Activated naive CD8-positive, alpha-beta T cell (primary cell): ENCODE data around the gene SPDYE1.
"Not testable (repeated sequence)": the region's sequence is repeated elsewhere in the genome, so short reads cannot be mapped to it uniquely, and the experiment has no call there.

ENCODE experiments used
- H3K27ac Mint-ChIP-seq: one replicate; pipeline ENCODE4 v1.8.0; 2021; ENCODE audit warnings: mixed read lengths
- H3K27me3 Mint-ChIP-seq: one replicate; pipeline ENCODE4 v1.8.0; 2021; ENCODE audit warnings: mixed read lengths
- H3K36me3 Mint-ChIP-seq: one replicate; pipeline ENCODE4 v1.8.0; 2021; ENCODE audit warnings: mixed read lengths
- H3K4me1 Mint-ChIP-seq: one replicate; pipeline ENCODE4 v1.8.0; 2021; ENCODE audit warnings: low read depth, mixed read lengths
- H3K4me3 Mint-ChIP-seq: one replicate; pipeline ENCODE4 v1.8.0; 2021; ENCODE audit warnings: mild to moderate bottlenecking, mixed read lengths
- H3K9me3 Mint-ChIP-seq: one replicate; pipeline ENCODE4 v1.8.0; 2021; ENCODE audit warnings: low read depth, mixed read lengths

The SPDYE1 gene

DNA sequence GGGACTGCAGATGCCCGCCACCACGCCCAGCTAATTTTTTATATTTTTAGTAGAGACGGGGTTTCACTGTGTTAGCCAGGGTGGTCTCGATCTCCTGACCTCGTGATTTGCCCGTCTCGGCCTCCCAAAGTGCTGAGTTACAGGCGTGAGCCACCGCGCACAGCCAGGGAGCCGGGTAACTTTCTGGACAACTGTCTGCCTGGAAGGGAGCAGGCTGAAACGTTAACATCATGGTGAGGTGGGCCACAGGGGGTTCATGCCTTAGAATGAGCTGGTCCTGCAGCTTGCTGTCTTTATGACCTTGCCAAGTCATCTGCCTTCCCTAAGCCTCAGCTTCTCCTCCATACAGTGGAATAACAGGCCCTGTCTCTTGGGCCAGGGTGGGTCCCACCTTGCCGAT is 33.6 kb downstream of the SPDYE1 start:
- not testable (repeated sequence) for H3K4me1 Mint-ChIP-seq, H3K9me3 Mint-ChIP-seq, H3K27ac Mint-ChIP-seq, H3K36me3 Mint-ChIP-seq, H3K4me3 Mint-ChIP-seq, H3K27me3 Mint-ChIP-seq

DNA sequence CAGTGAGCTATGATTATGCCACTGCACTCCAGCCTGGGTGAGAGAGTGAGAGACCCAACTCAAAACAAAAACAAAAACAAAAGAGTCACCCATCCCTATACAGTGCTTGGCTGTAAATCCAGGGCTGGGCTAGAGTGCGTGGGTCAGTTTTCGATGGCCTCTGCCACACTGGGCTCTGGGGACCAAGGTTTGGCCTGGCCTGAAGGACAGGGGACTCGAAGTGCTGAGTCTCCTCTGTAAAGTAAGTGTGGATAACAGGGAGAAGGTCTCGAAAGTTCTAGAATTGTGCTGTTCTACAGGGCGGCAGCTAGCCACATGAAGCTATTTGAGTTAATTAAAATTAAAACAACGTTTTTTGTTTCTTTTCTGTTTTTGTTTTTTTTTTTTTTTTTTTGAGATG is 34.3 kb downstream of the SPDYE1 start:
- not testable (repeated sequence) for H3K27me3 Mint-ChIP-seq, H3K36me3 Mint-ChIP-seq, H3K4me1 Mint-ChIP-seq, H3K27ac Mint-ChIP-seq, H3K9me3 Mint-ChIP-seq, H3K4me3 Mint-ChIP-seq

DNA sequence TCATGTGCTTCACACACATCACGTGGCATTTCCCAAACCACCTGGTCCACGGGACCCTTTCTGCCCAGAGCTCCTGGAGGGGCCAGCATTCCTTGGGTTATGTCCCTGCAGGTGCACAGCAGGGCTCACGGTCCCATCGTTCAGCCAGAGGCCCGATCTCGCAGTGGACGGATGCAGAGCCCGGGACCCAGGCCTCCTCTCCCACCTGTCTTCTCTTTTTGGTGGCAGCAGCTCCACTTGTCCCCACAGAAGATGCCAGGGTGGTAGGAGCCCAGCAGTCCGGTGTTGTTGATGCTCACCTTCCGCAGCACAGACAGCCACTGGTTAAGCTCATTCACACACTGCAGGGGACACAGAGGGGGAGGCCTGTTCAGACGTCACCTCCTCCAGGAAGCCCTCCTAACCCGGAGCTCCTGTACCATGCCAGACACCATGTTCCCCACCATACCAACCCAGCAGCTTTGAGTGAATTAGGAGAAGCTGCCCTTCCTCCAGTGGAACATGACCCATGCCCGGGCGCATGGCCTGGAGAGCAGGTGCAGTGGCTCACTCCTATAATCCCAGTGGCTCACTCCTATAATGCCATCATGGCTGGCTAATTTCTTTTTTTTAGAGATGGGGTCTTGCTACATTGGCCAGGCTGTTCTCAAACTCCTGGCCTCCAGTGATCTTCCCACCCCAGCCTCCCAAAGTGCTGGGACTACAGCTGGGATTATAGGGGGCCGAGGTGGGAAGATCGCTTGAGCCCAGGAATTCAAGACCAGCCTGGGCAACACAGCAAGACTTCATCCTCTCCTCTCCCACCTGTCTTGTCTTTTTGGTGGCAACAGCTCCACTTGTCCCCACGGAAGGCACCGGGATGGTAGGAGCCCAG is 36.5 kb downstream of the SPDYE1 start:
- not testable (repeated sequence) for H3K36me3 Mint-ChIP-seq, H3K9me3 Mint-ChIP-seq, H3K4me1 Mint-ChIP-seq, H3K27ac Mint-ChIP-seq, H3K27me3 Mint-ChIP-seq, H3K4me3 Mint-ChIP-seq

DNA sequence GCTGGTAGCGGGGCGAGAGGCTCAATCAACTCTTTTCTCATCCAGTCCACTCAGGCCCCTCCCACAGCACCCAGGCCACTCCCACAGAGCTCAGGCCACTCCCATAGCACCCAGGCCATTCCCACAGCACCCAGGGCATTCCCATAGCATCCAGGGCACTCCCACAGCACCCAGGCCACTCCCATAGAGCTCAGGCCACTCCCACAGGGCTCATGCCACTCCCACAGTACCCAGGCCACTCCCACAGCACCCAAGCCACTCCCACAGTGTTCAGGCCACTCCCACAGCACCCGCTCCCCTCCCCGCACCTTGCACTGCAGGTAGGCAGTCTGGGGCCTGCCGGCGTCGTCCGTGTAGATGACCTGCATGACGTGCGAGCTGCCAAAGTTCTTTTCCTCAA is 38.7 kb downstream of the SPDYE1 start:
- H3K27ac Mint-ChIP-seq = not testable (repeated sequence)

DNA sequence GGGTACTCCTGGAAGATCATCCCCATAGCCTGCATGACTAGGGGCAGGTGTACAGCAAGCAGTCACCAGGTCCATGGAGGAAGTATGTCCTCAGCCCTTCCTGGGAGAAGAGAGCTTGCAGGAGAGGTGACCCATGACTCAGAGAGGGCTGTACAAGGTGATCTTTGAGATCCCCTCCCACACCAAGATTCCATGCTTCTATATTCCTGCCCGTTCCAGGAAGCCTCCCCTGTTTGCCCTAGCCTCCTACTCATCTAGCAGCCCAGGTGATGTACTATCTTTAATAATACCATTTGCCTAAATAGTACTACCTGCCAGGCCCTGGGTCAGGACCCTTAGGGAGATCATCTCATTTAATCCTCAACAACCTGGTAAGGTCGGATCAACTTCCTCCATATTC is 40.3 kb downstream of the SPDYE1 start:
- H3K9me3 Mint-ChIP-seq, H3K4me3 Mint-ChIP-seq, H3K27me3 Mint-ChIP-seq, H3K27ac Mint-ChIP-seq, H3K36me3 Mint-ChIP-seq: not testable (repeated sequence)
- peaks cover 12% of the 10 kb centered on the region for H3K4me1 Mint-ChIP-seq

More for the DNA sequence above, 38.7 kb downstream of the SPDYE1 start:
- not testable (repeated sequence) for H3K27me3 Mint-ChIP-seq, H3K4me1 Mint-ChIP-seq, H3K9me3 Mint-ChIP-seq, H3K36me3 Mint-ChIP-seq, H3K4me3 Mint-ChIP-seq

DNA sequence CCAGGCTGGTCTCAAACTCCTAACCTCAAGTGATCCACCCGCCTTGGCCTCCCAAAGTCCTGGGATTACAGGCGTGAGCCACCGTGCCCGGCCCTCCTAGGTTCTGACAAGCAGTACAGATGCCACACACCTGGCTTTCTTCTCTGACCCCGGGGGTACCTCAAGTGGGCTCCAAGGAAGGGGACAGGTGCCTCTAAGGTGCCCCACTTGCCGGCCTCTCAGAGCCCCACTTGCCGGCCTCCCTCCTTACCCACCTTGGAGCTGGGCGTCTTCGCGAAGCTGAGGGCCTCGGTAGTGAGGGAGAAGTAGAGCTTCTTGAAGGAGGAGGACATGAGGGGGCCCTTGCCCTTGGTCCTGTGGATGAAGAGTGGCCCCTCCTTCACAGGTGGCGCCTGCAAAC is 40.9 kb downstream of the SPDYE1 start:
- peaks cover 12% of the 10 kb centered on the region for H3K4me1 Mint-ChIP-seq
- not testable (repeated sequence) for H3K27ac Mint-ChIP-seq, H3K4me3 Mint-ChIP-seq, H3K27me3 Mint-ChIP-seq, H3K36me3 Mint-ChIP-seq, H3K9me3 Mint-ChIP-seq

DNA sequence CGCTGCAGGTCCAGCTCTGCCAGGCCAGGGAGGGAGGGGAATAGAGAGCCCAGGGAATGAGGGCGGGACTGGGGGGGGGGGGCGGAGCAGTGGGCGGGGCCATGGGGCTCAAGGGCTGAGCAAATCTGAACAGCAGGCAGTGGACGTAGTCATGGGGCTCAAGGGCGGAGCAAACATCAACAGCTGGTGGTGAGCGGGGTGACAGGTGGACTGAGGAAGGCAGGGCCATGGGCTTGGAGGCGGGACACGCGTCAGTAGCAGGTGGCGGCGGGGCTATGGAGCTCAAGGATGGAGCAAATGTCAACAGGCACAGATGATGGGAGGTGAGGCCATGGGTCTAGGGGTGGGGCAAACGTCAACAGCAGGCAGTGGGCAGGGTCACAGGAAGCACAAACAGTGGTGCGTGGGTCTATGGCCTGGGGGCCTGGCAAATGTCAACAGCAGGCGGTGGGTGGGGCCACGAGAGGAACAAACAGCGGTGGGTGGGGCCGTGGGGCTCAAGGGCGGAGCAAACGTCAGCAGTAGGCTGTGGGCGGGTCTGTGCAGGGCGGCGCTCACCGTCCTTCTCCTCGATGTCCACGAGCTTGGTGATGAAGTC is 41.4 kb downstream of the SPDYE1 start:
- not testable (repeated sequence) for H3K36me3 Mint-ChIP-seq, H3K27me3 Mint-ChIP-seq, H3K9me3 Mint-ChIP-seq
- peaks cover 17% of the 10 kb centered on the region for H3K4me1 Mint-ChIP-seq
- H3K27ac Mint-ChIP-seq = peak overlapping the region; percentile 19
- peak overlapping the region; percentile 48 for H3K4me3 Mint-ChIP-seq

DNA sequence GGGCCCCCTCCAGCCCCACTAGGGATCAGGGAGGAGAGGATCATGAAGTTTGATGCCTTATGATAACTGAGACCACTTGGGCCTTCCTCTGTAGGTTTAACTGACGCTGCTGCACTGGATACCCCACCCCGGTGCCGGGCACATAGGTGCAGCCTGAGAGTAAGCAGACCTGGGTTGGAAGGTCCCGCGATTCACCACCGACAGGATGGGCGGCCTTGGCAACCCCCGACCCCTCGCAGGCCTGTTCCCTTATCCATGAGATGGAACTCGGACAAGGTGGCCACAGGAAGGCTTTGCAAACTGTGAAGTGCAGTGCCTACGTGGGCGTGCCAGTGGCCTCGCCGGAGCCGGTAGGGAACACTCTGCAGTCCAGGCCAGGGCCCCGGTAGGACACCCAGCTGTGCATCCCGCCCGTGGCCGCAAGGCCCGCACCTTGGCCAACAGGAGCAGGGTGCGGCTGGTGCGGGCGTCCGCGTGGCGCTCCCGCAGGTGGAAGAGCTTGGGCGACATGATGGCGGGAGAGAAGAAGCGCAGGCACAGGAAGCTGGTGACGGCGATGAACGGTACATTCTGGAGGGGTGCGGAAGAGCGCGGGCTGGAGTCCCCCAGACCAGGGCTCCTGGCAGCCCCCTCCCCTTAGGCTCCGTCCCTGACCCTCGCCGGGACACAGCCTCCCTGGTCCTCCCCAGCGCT is 42.2 kb downstream of the SPDYE1 start:
- not testable (repeated sequence) for H3K36me3 Mint-ChIP-seq, H3K27ac Mint-ChIP-seq, H3K4me3 Mint-ChIP-seq, H3K9me3 Mint-ChIP-seq, H3K27me3 Mint-ChIP-seq
- H3K4me1 Mint-ChIP-seq = peaks cover 17% of the 10 kb centered on the region

DNA sequence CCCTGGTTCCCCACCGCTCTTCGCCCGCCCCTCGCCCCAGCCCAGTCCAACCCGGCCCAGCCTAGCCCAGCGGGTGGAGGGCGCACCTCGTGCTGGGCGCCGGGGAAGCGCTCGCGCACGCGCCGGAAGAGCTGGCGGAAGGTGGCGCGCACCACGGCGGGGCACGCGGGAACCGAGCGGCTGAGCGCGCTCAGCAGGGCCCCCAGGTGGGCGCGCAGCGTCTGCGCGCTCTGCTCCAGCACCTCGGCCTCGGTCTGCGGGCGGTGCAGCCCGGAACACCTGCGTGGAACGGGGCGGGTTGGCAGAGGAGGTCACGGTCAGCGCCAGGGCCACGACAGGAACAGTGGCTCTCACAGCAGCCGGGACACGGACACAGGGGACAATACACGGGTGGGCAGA is 42.8 kb downstream of the SPDYE1 start:
- not testable (repeated sequence) for H3K27me3 Mint-ChIP-seq, H3K9me3 Mint-ChIP-seq, H3K36me3 Mint-ChIP-seq
- Mint-ChIP-seq H3K4me3 (peak overlapping the region; percentile 80), H3K4me1 (peaks cover 22% of the 10 kb centered on the region), H3K27ac (peak overlapping the region; percentile 75)

DNA sequence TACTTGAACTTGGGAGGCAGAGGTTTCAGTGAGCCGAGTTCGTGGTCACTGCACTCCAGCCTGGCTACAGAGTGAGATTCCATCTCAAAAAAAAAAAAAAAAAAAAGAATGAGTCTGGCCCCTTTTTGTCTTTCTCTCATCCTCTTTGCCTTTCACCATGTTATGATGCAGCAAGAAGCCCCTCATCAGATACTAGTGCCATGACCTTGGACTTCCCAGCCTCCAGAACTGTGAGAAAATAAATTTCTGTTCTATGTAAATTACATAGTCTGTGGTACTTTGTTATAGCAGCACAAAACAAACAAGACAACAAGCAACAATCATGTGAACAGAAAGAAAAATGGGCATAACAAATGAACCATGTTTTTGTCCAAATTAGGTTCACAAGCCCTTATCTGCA is 44.5 kb downstream of the SPDYE1 start:
- H3K4me3 Mint-ChIP-seq = peak overlapping the region; percentile 69
- peaks cover 9% of the 10 kb centered on the region for H3K36me3 Mint-ChIP-seq
- no peak overlapping the region for H3K27ac Mint-ChIP-seq

DNA sequence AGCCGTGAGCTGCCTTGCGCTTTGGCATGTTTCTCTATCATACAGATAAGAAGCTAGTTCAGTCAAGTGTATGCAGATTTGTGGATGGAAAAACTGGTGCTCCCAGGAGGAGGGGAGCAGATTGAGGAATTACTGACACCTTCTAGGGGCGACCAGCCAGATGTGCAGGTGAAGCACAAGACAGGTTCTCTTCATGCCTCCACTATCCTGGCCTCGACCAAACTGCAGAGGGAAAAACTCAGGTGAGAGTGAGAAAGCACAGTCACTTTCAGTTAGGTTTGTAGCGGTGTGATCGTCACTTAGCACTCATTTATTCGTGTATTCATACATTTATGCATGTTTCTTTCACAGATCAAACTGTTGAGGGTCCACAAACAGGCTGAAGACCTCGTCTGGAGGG is 46.2 kb downstream of the SPDYE1 start:
- Mint-ChIP-seq H3K4me1 (peaks cover 49% of the 10 kb centered on the region), H3K9me3 (no peaks in the 10 kb centered on the region), H3K27me3 (no peaks in the 10 kb centered on the region), H3K27ac (peak overlapping the region; percentile 94), H3K36me3 (peaks cover 9% of the 10 kb centered on the region), H3K4me3 (peak overlapping the region; percentile 95)

More for the DNA sequence above, 44.5 kb downstream of the SPDYE1 start:
- H3K9me3 Mint-ChIP-seq = no peaks in the 10 kb centered on the region
- peaks cover 39% of the 10 kb centered on the region for H3K4me1 Mint-ChIP-seq
- no peaks in the 10 kb centered on the region for H3K27me3 Mint-ChIP-seq

DNA sequence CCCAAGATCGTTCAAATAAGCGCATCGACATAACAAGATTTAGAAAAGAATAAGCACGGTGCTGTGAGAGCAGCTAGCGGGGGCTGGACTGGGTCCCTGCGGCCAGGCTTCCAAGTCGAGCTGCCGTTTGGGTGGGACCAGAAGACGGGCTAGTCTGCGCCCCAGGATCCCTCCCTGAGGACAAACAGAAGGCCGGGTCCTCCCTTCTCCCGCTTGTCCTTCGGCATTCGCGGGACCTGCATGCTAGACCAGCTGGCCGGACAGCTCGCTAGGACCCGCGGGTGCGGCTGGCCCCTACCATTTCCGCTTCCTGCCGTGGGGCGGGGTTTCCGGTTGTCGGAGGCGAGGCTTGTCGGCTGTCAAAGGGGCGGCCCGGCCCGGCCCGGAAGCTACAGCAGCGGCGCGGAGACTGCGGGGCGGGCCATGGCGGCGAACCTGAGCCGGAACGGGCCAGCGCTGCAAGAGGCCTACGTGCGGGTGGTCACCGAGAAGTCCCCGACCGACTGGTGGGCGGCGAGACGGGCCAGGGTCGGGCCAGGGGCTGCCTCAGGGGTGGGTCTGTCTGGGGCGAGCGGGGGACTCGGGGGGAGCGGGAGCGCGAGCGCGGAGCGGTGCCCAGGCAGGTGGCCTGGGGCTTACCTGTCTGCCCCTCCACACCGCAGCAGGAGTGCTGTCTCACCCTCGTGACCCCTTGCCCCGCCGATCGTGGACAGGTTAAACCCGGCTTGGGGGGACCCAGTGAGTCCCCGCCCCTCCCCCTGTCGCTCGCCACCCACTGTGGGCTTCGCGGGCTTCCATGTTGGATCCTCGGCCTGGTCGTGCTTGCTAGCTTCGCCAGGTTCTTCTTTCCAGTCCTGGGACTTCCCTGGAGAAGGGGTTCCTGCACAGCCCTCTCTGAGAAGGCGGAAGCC is 46.9 kb downstream of the SPDYE1 start, which contains the start of gene DBNL:
Gene DBNL, plus strand, starts transcription at position 388 of the 911 bp plus-strand sequence. Its CDS starts 36 bp downstream, at position 424.
- Mint-ChIP-seq H3K27ac (peak within 1 kb of the TSS; percentile 94), H3K36me3 (peaks cover 9% of the 10 kb centered on the region), H3K9me3 (no peaks in the 10 kb centered on the region), H3K4me3 (peak within 1 kb of the TSS; percentile 95), H3K4me1 (peaks cover 51% of the 10 kb centered on the region), H3K27me3 (no peaks in the 10 kb centered on the region)

DNA sequence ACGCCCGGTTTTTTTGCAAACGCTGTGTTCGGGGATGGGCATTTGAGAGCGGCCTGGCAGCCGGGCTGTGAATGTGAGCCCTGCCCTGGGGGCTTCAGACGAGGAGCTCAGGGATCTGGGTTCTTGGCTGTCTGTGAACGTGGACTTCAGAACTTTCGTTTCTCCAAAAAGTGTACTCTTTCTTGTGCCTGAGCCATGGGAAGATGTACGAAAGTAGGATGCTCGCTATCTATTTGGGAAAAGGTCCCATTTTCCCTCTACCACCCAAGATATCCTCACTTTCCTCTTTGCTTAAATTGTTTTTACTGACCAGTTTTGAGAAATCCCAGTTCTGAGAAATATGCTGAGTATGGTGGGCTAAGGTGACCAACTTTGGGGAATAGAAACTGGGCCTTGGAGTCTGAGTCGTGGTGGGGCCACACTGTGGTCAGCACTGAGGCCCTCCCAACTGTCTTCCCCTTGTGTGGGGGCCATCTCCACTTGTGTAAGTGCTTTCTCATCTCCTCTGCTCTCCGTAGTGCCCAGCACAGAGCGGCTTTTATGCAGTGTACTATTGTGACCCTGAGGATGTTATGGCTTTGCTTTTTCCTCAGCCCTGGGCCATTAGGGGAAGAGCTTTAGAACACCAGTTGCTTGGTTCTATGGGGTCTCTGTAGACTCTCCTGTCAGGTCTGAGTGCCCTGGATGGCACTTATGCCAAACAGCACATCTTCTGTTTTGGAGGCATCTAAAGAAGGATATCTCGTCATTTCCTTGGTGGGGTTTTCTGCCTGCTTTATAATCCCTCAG is 47.7 kb downstream of the SPDYE1 start:
- Mint-ChIP-seq H3K27me3 (no peaks in the 10 kb centered on the region), H3K4me1 (peaks cover 60% of the 10 kb centered on the region), H3K27ac (peak overlapping the region; percentile 90), H3K4me3 (peak overlapping the region; percentile 95), H3K36me3 (peaks cover 11% of the 10 kb centered on the region), H3K9me3 (no peaks in the 10 kb centered on the region)
